Neuronal stem cell (in vitro differentiated cells): ENCODE data around the gene COX20.

Source experiments
- DNase-seq: peaks from one replicate; pipeline ENCODE4 v3.0.0-alpha.2; 2013; ENCODE audit warnings: low spot score
- H2AFZ ChIP-seq: one replicate; pipeline ENCODE4 v1.6.1; 2013; ENCODE audit warnings: mild to moderate bottlenecking, low read length, inconsistent platforms
- H2AK5ac ChIP-seq: 2 replicates; pipeline ENCODE4 v1.6.1; 2013; ENCODE audit warnings: low read depth, mild to moderate bottlenecking, inconsistent platforms, low read length, moderate library complexity, mixed read lengths
- H2BK120ac ChIP-seq: 2 replicates; pipeline ENCODE4 v1.6.1; 2013; ENCODE audit warnings: low read depth, mild to moderate bottlenecking, inconsistent platforms, low read length, moderate library complexity, mixed read lengths
- H2BK12ac ChIP-seq: one replicate; pipeline ENCODE4 v1.6.1; 2013; ENCODE audit warnings: low read length, inconsistent platforms
- H2BK15ac ChIP-seq: 2 replicates; pipeline ENCODE4 v1.6.1; 2013; ENCODE audit warnings: mild to moderate bottlenecking, low read length, inconsistent platforms, mixed read lengths
- H2BK5ac ChIP-seq: one replicate; pipeline ENCODE4 v1.6.1; 2013; ENCODE audit warnings: inconsistent platforms, mild to moderate bottlenecking, low read length, moderate library complexity
- H3K14ac ChIP-seq: one replicate; pipeline ENCODE4 v1.6.1; 2013; ENCODE audit warnings: low read length, inconsistent platforms
- H3K18ac ChIP-seq: 2 replicates; pipeline ENCODE4 v1.6.1; 2013; ENCODE audit warnings: low read length, inconsistent platforms
- H3K23ac ChIP-seq: 2 replicates; pipeline ENCODE4 v1.6.1; 2013; ENCODE audit warnings: low read depth, mild to moderate bottlenecking, mixed read lengths, low read length, inconsistent platforms; ENCODE audit not compliant: poor library complexity
- H3K27ac ChIP-seq: replicated peaks from 3 replicates; pipeline ENCODE4 v1.5.1; 2013; ENCODE audit warnings: low read length, inconsistent platforms
- H3K27me3 ChIP-seq, 3 experiments: 2 replicates each; pipeline ENCODE4 v1.6.1; 2013; ENCODE audit warnings: low read length in 3 of 3, mild to moderate bottlenecking in 2 of 3, inconsistent platforms in 1 of 3, low read depth in 1 of 3, mixed read lengths in 1 of 3, moderate library complexity in 1 of 3; ENCODE audit not compliant: control insufficient read depth in 3 of 3, insufficient read depth in 3 of 3
- H3K36me3 ChIP-seq, 2 donors: replicated peaks in 1 of 2; 2 replicates each; pipeline ENCODE4 v1.6.1; 2013; ENCODE audit warnings: low read length in 2 of 2; ENCODE audit not compliant: control insufficient read depth in 2 of 2, insufficient read depth in 2 of 2
- H3K4ac ChIP-seq: 2 replicates; pipeline ENCODE4 v1.6.1; 2013; ENCODE audit warnings: inconsistent platforms, mild to moderate bottlenecking, low read length, moderate library complexity
- H3K4me1 ChIP-seq, 2 donors: 1 replicate in 1 of 2; 2 replicates in 1 of 2; pipeline ENCODE4 v1.6.1; 2013; ENCODE audit warnings: low read length in 2 of 2, low read depth in 1 of 2; ENCODE audit not compliant: control insufficient read depth in 2 of 2, insufficient read depth in 1 of 2
- H3K4me2 ChIP-seq: one replicate; pipeline ENCODE4 v1.6.1; 2013; ENCODE audit warnings: mild to moderate bottlenecking, low read length, inconsistent platforms; ENCODE audit not compliant: insufficient read depth, poor library complexity, severe bottlenecking
- H3K4me3 ChIP-seq, 2 donors: 2 replicates each; pipeline ENCODE4 v1.5.1; 2013; ENCODE audit warnings: low read length in 2 of 2, mild to moderate bottlenecking in 2 of 2, inconsistent platforms in 1 of 2, moderate library complexity in 1 of 2
- H3K79me1 ChIP-seq: one replicate; pipeline ENCODE4 v1.6.1; 2013; ENCODE audit warnings: low read depth, mild to moderate bottlenecking, inconsistent platforms, low read length, moderate library complexity
- H3K9ac ChIP-seq: one replicate; pipeline ENCODE4 v1.6.1; 2013; ENCODE audit warnings: mild to moderate bottlenecking, low read depth, low read length, inconsistent platforms; ENCODE audit not compliant: poor library complexity
- H3K9me3 ChIP-seq, 2 donors: replicated peaks in 1 of 2; 2 replicates each; pipeline versions ENCODE3 to v1.6.1; 2013; ENCODE audit warnings: low read length in 2 of 2, mild to moderate bottlenecking in 2 of 2, inconsistent platforms in 1 of 2, low read depth in 1 of 2, mixed read lengths in 1 of 2, moderate library complexity in 1 of 2; ENCODE audit not compliant: control insufficient read depth in 2 of 2, insufficient read depth in 1 of 2
- H4K8ac ChIP-seq: one replicate; pipeline ENCODE4 v1.6.1; 2013; ENCODE audit warnings: low read depth, mild to moderate bottlenecking, inconsistent platforms, low read length, moderate library complexity
- H4K91ac ChIP-seq: one replicate; pipeline ENCODE4 v1.6.1; 2013; ENCODE audit warnings: low read length, low read depth, mild to moderate bottlenecking, inconsistent platforms; ENCODE audit not compliant: poor library complexity
- WGBS, 2 donors: extraction: QIAGEN DNeasy Blood & Tissue Kit; methylation state at CpG; one replicate each; pipeline ENCODE4 v1.1.7; 2013; ENCODE audit warnings: missing lambda C conversion rate in 2 of 2, mixed read lengths in 1 of 2; ENCODE audit not compliant: insufficient read length in 2 of 2, insufficient replicate concordance in 1 of 2; ENCODE audit errors: extremely low coverage in 2 of 2; 5-methylcytosine and 5-hydroxymethylcytosine counted together

The COX20 gene

DNA sequence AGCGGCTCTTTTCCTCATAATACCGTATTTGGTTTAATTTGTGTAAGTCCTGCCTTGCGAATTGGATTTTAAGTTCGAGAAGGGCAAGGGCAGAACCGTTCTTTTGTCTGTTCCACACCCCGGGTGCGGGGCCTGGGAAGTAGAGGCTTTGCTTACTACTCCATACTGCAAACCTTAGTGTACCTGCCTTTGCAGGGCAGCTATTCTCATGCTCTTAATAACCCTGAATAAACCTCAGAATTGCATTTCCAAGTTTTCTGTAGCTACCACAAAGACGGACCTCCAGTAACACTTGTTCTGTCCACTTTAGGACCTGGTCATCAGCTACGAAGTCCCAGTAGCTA lies 29.5 kb downstream of the COX20 start:
- no peak overlapping the region for H2AK5ac ChIP-seq
- DNase-seq: no peak
- no peak overlapping the region for H2BK15ac ChIP-seq
- no peak overlapping the region for H2BK5ac ChIP-seq
- no peaks in the 10 kb centered on the region for H3K27me3 ChIP-seq
- peaks cover 5% of the 10 kb centered on the region for H3K79me1 ChIP-seq
- H2BK12ac ChIP-seq: no peak overlapping the region
- peak overlapping the region; percentile 98 for H3K27ac ChIP-seq
- peak overlapping the region; percentile 75 for H2AFZ ChIP-seq
- peaks cover 0 to 2% of the 10 kb centered on the region in 2 donors for H3K9me3 ChIP-seq
- H4K91ac ChIP-seq: no peak overlapping the region
- no peak overlapping the region for H2BK120ac ChIP-seq
- no CpG with 5 or more reads among the region's 9 CpGs for WGBS, 2 donors
- no peak overlapping the region for H3K14ac ChIP-seq
- peaks cover 5 to 31% of the 10 kb centered on the region in 2 donors for H3K36me3 ChIP-seq
- peak overlapping the region; percentile 78 to 99 for H3K4me3 ChIP-seq
- no peak overlapping the region for H3K4ac ChIP-seq
- no peak overlapping the region for H4K8ac ChIP-seq
- H3K23ac ChIP-seq: no peak overlapping the region
- H3K4me2 ChIP-seq: peak overlapping the region; percentile 71
- peaks cover 5 to 27% of the 10 kb centered on the region in 2 donors for H3K4me1 ChIP-seq
- no peak overlapping the region for H3K9ac ChIP-seq
- H3K18ac ChIP-seq: no peak overlapping the region

- no peak overlapping the region for H3K27ac ChIP-seq
- H2BK15ac ChIP-seq: no peak overlapping the region
- peaks cover 5% of the 10 kb centered on the region for H3K79me1 ChIP-seq
- DNase-seq: no peak
- H3K4me1 ChIP-seq: peaks cover 1 to 19% of the 10 kb centered on the region in 2 donors
- H2BK5ac ChIP-seq: no peak overlapping the region
- H3K36me3 ChIP-seq: peaks cover 0 to 22% of the 10 kb centered on the region in 2 donors
- no peak overlapping the region for H2BK12ac ChIP-seq
- no peak overlapping the region for H2AK5ac ChIP-seq
- H3K4ac ChIP-seq: no peak overlapping the region
- H2BK120ac ChIP-seq: no peak overlapping the region
- H3K9ac ChIP-seq: no peak overlapping the region
- H3K4me2 ChIP-seq: no peak overlapping the region
- H3K27me3 ChIP-seq: no peaks in the 10 kb centered on the region
- no peak overlapping the region for H3K18ac ChIP-seq
- peaks cover 0 to 2% of the 10 kb centered on the region in 2 donors for H3K9me3 ChIP-seq
- H3K4me3 ChIP-seq: peak overlapping the region in 1 of 2 donors; percentile 99
- no peak overlapping the region for H3K14ac ChIP-seq
- H3K23ac ChIP-seq: no peak overlapping the region
- no peak overlapping the region for H4K8ac ChIP-seq
- no CpG with 5 or more reads among the region's 3 CpGs for WGBS, 2 donors
- H2AFZ ChIP-seq: no peak overlapping the region
- no peak overlapping the region for H4K91ac ChIP-seq
Measured at GRCh38 chr1:244865820-244866219, 30.4 kb downstream of the COX20 start.

- H3K27ac ChIP-seq: no peak overlapping the region
- H3K79me1 ChIP-seq: peaks cover 5% of the 10 kb centered on the region
- no peak overlapping the region for H3K18ac ChIP-seq
- no peak overlapping the region for H2BK15ac ChIP-seq
- no peak overlapping the region for H2BK5ac ChIP-seq
- peak overlapping the region; percentile 62 for H2AFZ ChIP-seq
- no peaks in the 10 kb centered on the region for H3K27me3 ChIP-seq
- no peak overlapping the region for H4K8ac ChIP-seq
- DNase-seq: no peak
- H2AK5ac ChIP-seq: no peak overlapping the region
- H3K4ac ChIP-seq: no peak overlapping the region
- peaks cover 0 to 2% of the 10 kb centered on the region in 2 donors for H3K9me3 ChIP-seq
- H4K91ac ChIP-seq: no peak overlapping the region
- no peak overlapping the region for H2BK120ac ChIP-seq
- no peak overlapping the region for H3K4me3 ChIP-seq
- H3K14ac ChIP-seq: no peak overlapping the region
- peaks cover 1 to 15% of the 10 kb centered on the region in 2 donors for H3K4me1 ChIP-seq
- H3K9ac ChIP-seq: no peak overlapping the region
- no peak overlapping the region for H3K23ac ChIP-seq
- WGBS, 2 donors: no CpG with 5 or more reads among the region's 1 CpG
- no peak overlapping the region for H3K4me2 ChIP-seq
- peaks cover 0 to 17% of the 10 kb centered on the region in 2 donors for H3K36me3 ChIP-seq
- no peak overlapping the region for H2BK12ac ChIP-seq
Measured at GRCh38 chr1:244866355-244866754, 30.9 kb downstream of the COX20 start.

DNA sequence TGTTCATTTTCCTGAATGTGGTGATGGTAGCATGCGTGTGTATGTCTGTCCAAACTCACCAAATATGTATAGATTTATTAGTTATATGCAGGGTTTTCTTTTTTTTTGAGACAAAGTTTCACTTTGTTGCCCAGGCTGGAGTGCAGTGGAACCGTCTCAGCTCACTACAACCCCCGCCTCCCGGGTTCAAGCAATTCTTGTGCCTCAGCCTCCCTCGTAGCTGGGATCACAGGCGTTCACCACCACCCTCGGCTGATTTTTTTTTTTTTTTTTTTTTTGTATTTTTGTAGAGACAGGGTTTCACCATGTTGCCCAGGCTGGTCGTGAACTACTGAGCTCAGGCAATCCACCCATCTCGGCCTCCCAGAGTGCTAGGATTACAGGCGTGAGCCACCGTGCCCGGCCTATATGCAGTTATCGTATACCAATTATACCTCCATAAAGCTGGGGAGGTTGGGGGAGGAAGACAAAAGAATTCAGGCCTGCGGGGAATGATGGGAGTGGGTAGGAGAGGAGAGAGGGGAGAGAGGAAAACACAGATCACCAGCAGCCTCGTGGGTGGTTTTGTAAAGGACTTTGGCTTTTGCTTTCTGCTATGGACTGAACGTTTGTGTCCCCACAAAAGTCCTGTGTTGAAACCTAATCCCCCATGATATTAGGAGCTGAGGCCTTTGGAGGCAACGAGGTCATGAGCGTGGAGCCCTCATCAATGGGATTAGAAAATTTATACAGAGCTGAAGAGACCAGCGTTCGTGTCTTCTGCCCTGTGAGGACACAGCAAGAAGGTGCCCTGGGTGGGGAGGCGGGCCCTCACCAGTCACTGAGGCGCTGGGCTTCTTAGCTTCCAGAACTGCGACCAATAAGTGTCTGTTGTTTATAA lies 33.3 kb downstream of the COX20 start:
- Histone ChIP-seq H3K4me1 (peaks cover 1 to 13% of the 10 kb centered on the region in 2 donors), H3K4me3 (no peak overlapping the region), H3K9me3 (peaks cover 0 to 1% of the 10 kb centered on the region in 2 donors), H2BK12ac (no peak overlapping the region), H3K27ac (no peak overlapping the region), H3K4me2 (no peak overlapping the region), H3K4ac (no peak overlapping the region), H4K8ac (no peak overlapping the region), H3K79me1 (peaks cover 2% of the 10 kb centered on the region), H3K27me3 (no peaks in the 10 kb centered on the region), H3K23ac (no peak overlapping the region), H2BK5ac (no peak overlapping the region), H3K18ac (no peak overlapping the region), H2BK15ac (no peak overlapping the region), H4K91ac (no peak overlapping the region), H3K14ac (no peak overlapping the region), H2BK120ac (no peak overlapping the region), H2AFZ (peak overlapping the region; percentile 23), H3K36me3 (peaks cover 0 to under 1% of the 10 kb centered on the region in 2 donors), H3K9ac (no peak overlapping the region), H2AK5ac (no peak overlapping the region)
- no peak for DNase-seq
- WGBS, 2 donors: no CpG with 5 or more reads among the region's 23 CpGs
